Cardiac muscle cell (in vitro differentiated cells and primary cell): Measurements from ENCODE around the gene PPM1F. TPM values are rescaled to one million over a fixed set of nuclear protein-coding genes. Genes with fewer than 3 reads are reported as not detected.
A peak's percentile ranks its signal among the peaks of the same experiment; 100 is the strongest.

ENCODE experiments used
- DNase-seq, 2 donors: peaks; one replicate each; pipeline versions ENCODE4 v3.0.0 to v3.0.0-alpha.2; 2010 to 2017; ENCODE audit warnings: low read depth in 1 of 2, low spot score in 1 of 2
- H3K27ac ChIP-seq: fragments of 200-600 bp; sonication (generic); 2 replicates; pipeline ENCODE4 v1.5.1; 2016
- H3K27me3 ChIP-seq: fragments of 200-600 bp; sonication (generic); 2 replicates; pipeline ENCODE4 v1.6.0; 2016; ENCODE audit warnings: control low read depth
- H3K36me3 ChIP-seq: fragments of 200-600 bp; sonication (generic); 2 replicates; pipeline ENCODE4 v1.5.1; 2016; ENCODE audit warnings: control low read depth
- H3K4me1 ChIP-seq: fragments of 200-600 bp; sonication (generic); 2 replicates; pipeline ENCODE4 v1.8.1; 2017; ENCODE audit warnings: low read depth, mild to moderate bottlenecking, mixed run types
- H3K4me3 ChIP-seq: fragments of 200-600 bp; sonication (generic); 2 replicates; pipeline ENCODE4 v1.5.1; 2016; ENCODE audit warnings: mild to moderate bottlenecking
- H3K9me3 ChIP-seq: fragments of 200-600 bp; sonication (generic); 2 replicates; pipeline ENCODE4 v1.5.1; 2017; ENCODE audit warnings: low read depth, mild to moderate bottlenecking, control low read depth
- CTCF ChIP-seq: IDR thresholded peaks from 2 replicates; pipeline ENCODE4 v1.5.1; 2012; ENCODE audit warnings: low read depth, mild to moderate bottlenecking, low read length
- polyA plus RNA-seq: library from polyadenylated mRNA; unstranded; fragments of >200 nt; fragmentation: Nextera tagmentation; extraction: Ambion mirVana; gene quantifications from 2 replicates; pipeline ENCODE4 v1.2.1, GENCODE V29; 2016
- total RNA-seq: library from RNA; depleted of rRNA; stranded (reverse); fragments of >200 nt; gene quantifications from 2 replicates; pipeline ENCODE4 v1.2.3, GENCODE V29; 2016

Gene PPM1F
- total and polyA plus RNA-seq, 2 experiments from 2014 or later = 24.4 to 49.8 TPM

DNA sequence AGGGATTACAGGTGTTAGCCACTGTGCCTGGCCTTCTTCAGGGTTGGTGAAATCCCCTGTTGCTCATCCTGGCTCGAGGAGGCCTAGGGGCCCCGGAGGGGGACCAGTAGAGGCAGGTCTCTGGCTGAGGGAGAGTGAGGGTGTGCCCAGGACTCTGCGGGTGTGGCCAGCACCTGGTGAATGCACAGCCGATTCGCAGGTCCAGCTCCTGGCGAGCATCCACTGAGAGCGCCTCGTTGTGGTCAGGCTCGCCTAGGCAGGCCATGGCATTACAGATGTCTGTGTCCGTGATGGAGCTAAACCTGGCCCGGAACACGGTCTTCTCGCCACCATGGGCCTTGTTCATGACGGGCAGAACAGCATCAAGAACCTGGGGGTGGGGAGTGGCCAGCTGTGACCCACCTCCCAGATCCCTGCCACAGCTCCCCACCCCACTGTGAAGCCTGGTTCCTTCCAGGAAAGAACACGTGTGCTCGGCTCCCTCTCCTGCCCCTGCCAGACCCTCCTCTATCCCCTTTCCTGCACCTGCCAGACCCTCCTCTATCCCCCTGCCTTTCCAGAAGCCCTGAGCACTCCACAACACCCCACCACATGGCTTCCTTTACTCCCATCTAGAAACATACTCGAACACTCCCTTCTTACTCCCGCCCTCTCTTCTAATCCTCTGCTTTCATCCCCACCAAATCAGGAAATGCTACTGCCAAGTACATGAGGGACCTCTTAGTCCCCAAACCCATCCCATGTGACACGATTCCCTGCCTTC, 17.6 kb upstream of the PPM1F start:
- DNase-seq = no peak
- no peak for TF ChIP-seq CTCF
- H3K27ac ChIP-seq = no peak overlapping the region
- no peaks in the 10 kb centered on the region for H3K9me3 ChIP-seq
- no peaks in the 10 kb centered on the region for H3K4me1 ChIP-seq
- no peak overlapping the region for H3K4me3 ChIP-seq
- H3K36me3 ChIP-seq = peaks cover 45% of the 10 kb centered on the region
- no peaks in the 10 kb centered on the region for H3K27me3 ChIP-seq

GRCh38 chr22:21968452-21969129, 15.9 kb upstream of the PPM1F start:
- DNase-seq = no peak
- H3K4me1 ChIP-seq = no peaks in the 10 kb centered on the region
- no peak for TF ChIP-seq CTCF
- H3K36me3 ChIP-seq = peaks cover 50% of the 10 kb centered on the region
- no peaks in the 10 kb centered on the region for H3K9me3 ChIP-seq
- H3K4me3 ChIP-seq = no peak overlapping the region
- no peaks in the 10 kb centered on the region for H3K27me3 ChIP-seq
- no peak overlapping the region for H3K27ac ChIP-seq

- peaks cover 51% of the 10 kb centered on the region for H3K36me3 ChIP-seq
- no peaks in the 10 kb centered on the region for H3K27me3 ChIP-seq
- TF ChIP-seq CTCF = no peak
- no peak for DNase-seq
- no peak overlapping the region for H3K4me3 ChIP-seq
- H3K27ac ChIP-seq = no peak overlapping the region
- no peaks in the 10 kb centered on the region for H3K4me1 ChIP-seq
- H3K9me3 ChIP-seq = no peaks in the 10 kb centered on the region
These were observed 15.1 kb upstream of the PPM1F start for GRCh38 chr22:21967693-21968271.

- DNase-seq = no peak
- Histone ChIP-seq H3K27ac (peak overlapping the region; percentile 49), H3K4me1 (no peaks in the 10 kb centered on the region), H3K27me3 (no peaks in the 10 kb centered on the region), H3K36me3 (peaks cover 56% of the 10 kb centered on the region), H3K9me3 (no peaks in the 10 kb centered on the region), H3K4me3 (no peak overlapping the region)
- no peak for TF ChIP-seq CTCF
These were observed 14.2 kb upstream of the PPM1F start for GRCh38 chr22:21966643-21967516.

DNA sequence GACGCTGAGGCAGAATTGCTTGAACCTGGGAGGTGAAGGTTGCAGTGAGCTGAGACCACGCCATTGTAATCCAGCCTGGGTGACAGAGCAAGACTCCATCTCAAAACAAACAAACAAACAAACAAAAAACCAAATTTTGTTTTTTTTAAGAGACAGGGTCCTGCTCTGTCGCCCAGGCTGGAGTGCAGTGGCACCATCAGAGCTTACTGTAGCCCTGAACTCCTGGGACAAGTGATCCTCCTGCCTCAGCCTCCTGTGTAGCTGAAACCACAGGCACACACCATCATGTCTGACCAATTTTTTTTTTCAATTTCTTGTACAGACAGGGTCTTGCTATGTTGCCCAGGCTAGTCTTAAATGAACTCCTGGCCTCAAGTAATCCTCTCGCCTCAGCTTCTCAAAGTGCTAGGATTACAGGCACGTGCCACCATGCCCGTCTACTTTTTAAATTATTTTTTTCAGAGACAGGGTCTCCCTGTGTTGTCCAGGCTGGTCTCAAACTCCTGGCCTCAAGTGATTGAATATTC, 13.2 kb upstream of the PPM1F start:
- H3K36me3 ChIP-seq = peaks cover 47% of the 10 kb centered on the region
- DNase-seq = no peak
- H3K4me1 ChIP-seq = no peaks in the 10 kb centered on the region
- no peak for TF ChIP-seq CTCF
- H3K4me3 ChIP-seq = no peak overlapping the region
- H3K27me3 ChIP-seq = no peaks in the 10 kb centered on the region
- no peaks in the 10 kb centered on the region for H3K9me3 ChIP-seq
- H3K27ac ChIP-seq = no peak overlapping the region
